Choroid plexus epithelial cell (primary cell): ENCODE data around the gene PKP3.
A peak's percentile ranks its signal among the peaks of the same experiment; 100 is the strongest.
"Not testable (repeated sequence)": the region's sequence is repeated elsewhere in the genome, so short reads cannot be mapped to it uniquely, and the experiment has no call there.

ENCODE experiments used
- DNase-seq: peaks from one replicate; pipeline ENCODE4 v3.0.0-alpha.2; 2010; ENCODE audit warnings: low read depth
- H3K4me3 ChIP-seq: 2 replicates; pipeline ENCODE4 v1.5.1; 2011; ENCODE audit warnings: low read depth, mild to moderate bottlenecking, control low read depth, low read length, moderate library complexity
- CTCF ChIP-seq: conservative IDR thresholded peaks from 2 replicates; pipeline ENCODE4 v1.5.1; 2011; ENCODE audit warnings: low read depth, mild to moderate bottlenecking, control low read depth, inconsistent platforms, low read length, moderate library complexity

Gene PKP3

GRCh38 chr11:394858-395655, 1.0 kb downstream of the PKP3 start:
- no peak for DNase-seq
- no peak for TF ChIP-seq CTCF
- no peak overlapping the region for H3K4me3 ChIP-seq

- DNase-seq = no peak
- H3K4me3 ChIP-seq = no peak overlapping the region
- TF ChIP-seq CTCF = no peak
These were observed 1.9 kb downstream of the PKP3 start for GRCh38 chr11:395866-396265.

GRCh38 chr11:396511-396947, 2.5 kb downstream of the PKP3 start:
- peak overlapping the region; percentile 53 for H3K4me3 ChIP-seq

GRCh38 chr11:396948-397548, 3.0 kb downstream of the PKP3 start:
- H3K4me3 ChIP-seq = peak overlapping the region; percentile 53
- peak; percentile 68 for TF ChIP-seq CTCF
- peak; percentile 70 for DNase-seq

More at GRCh38 chr11:396511-396947, 2.5 kb downstream of the PKP3 start:
- peak; percentile 36 for DNase-seq
- peak; percentile 50 for TF ChIP-seq CTCF

- TF ChIP-seq CTCF = no peak
- no peak overlapping the region for H3K4me3 ChIP-seq
- DNase-seq = no peak
These were observed 4.8 kb downstream of the PKP3 start for GRCh38 chr11:398826-399225.

- no peak overlapping the region for H3K4me3 ChIP-seq
- TF ChIP-seq CTCF = no peak
- DNase-seq = no peak
These were observed 5.8 kb downstream of the PKP3 start for GRCh38 chr11:399731-400211.

- TF ChIP-seq CTCF = no peak
- no peak for DNase-seq
- no peak overlapping the region for H3K4me3 ChIP-seq
These were observed 6.3 kb downstream of the PKP3 start for GRCh38 chr11:400241-400689.

GRCh38 chr11:401196-401595, 7.2 kb downstream of the PKP3 start:
- H3K4me3 ChIP-seq, DNase-seq: not testable (repeated sequence)
